ENCODE results near the gene TMEM140. TPM values are rescaled to one million over a fixed set of nuclear protein-coding genes. Genes with fewer than 3 reads are reported as not detected.

Gene TMEM140
- total and polyA plus RNA-seq, 9 of the 15 experiments (the other 6 are each of a cell fraction or from before 2014, with no cell fraction given) = 0.03 to 0.82 (median 0.23) TPM

GRCh38 chr7:135160858-135161653 is 13.2 kb downstream of the TMEM140 start (continued):
- TF ChIP-seq, protein P1, sequence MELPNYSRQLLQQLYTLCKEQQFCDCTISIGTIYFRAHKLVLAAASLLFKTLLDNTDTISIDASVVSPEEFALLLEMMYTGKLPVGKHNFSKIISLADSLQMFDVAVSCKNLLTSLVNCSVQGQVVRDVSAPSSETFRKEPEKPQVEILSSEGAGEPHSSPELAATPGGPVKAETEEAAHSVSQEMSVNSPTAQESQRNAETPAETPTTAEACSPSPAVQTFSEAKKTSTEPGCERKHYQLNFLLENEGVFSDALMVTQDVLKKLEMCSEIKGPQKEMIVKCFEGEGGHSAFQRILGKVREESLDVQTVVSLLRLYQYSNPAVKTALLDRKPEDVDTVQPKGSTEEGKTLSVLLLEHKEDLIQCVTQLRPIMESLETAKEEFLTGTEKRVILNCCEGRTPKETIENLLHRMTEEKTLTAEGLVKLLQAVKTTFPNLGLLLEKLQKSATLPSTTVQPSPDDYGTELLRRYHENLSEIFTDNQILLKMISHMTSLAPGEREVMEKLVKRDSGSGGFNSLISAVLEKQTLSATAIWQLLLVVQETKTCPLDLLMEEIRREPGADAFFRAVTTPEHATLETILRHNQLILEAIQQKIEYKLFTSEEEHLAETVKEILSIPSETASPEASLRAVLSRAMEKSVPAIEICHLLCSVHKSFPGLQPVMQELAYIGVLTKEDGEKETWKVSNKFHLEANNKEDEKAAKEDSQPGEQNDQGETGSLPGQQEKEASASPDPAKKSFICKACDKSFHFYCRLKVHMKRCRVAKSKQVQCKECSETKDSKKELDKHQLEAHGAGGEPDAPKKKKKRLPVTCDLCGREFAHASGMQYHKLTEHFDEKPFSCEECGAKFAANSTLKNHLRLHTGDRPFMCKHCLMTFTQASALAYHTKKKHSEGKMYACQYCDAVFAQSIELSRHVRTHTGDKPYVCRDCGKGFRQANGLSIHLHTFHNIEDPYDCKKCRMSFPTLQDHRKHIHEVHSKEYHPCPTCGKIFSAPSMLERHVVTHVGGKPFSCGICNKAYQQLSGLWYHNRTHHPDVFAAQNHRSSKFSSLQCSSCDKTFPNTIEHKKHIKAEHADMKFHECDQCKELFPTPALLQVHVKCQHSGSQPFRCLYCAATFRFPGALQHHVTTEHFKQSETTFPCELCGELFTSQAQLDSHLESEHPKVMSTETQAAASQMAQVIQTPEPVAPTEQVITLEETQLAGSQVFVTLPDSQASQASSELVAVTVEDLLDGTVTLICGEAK (IDR thresholded peaks at IDR 0.05) = no peak
- TF ChIP-seq, protein P1 (CRISPR knock-in tag; IDR thresholded peaks at IDR 0.05) = no peak
- TF ChIP-seq, protein P2, sequence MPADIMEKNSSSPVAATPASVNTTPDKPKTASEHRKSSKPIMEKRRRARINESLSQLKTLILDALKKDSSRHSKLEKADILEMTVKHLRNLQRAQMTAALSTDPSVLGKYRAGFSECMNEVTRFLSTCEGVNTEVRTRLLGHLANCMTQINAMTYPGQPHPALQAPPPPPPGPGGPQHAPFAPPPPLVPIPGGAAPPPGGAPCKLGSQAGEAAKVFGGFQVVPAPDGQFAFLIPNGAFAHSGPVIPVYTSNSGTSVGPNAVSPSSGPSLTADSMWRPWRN (IDR thresholded peaks at IDR 0.05; ENCODE audit: low read depth) = no peak; the same call in 1 of the 2 replicates
- TF ChIP-seq ZNF717 (CRISPR knock-in tag; IDR thresholded peaks at IDR 0.05) = no peak
- no peak for TF ChIP-seq MBD1 (CRISPR knock-in tag; IDR thresholded peaks at IDR 0.05)
- TF ChIP-seq ZNF76 (CRISPR knock-in tag; IDR thresholded peaks at IDR 0.05; ENCODE audit: borderline replicate concordance) = 0 out of 2 replicates have a peak, but pooled peaks have one; percentile 36
- 0 out of 2 replicates have a peak, but pooled peaks have one; percentile 14 for TF ChIP-seq HINFP (tag; conservative IDR thresholded peaks at IDR 0.05; ENCODE audit: low read depth)
- TF ChIP-seq CBX2 (IDR thresholded peaks at IDR 0.05; ENCODE audit: insufficient read depth, low read length, poor library complexity, severe bottlenecking) = no peak
- TF ChIP-seq NFXL1 (CRISPR knock-in tag; IDR thresholded peaks at IDR 0.05) = peak; percentile 39; the same call in 1 of the 2 replicates
- peak; percentile 27; the same call in 1 of the 2 replicates for TF ChIP-seq KLF6 (CRISPR knock-in tag; IDR thresholded peaks at IDR 0.05; ENCODE audit: borderline replicate concordance)
- no peak for TF ChIP-seq TGIF2 (CRISPR knock-in tag; IDR thresholded peaks at IDR 0.05)
- TF ChIP-seq HDAC3 (IDR thresholded peaks at IDR 0.05; ENCODE audit: borderline replicate concordance, partially characterized antibody) = peak; percentile 47
- peak; percentile 86 for TF ChIP-seq CXXC5 (CRISPR knock-in tag; IDR thresholded peaks at IDR 0.05)

All from K562 (cell line).